B cell (primary cell): ENCODE data around the gene TCP11L2. TPM values are rescaled to one million over a fixed set of nuclear protein-coding genes. Genes with fewer than 3 reads are reported as not detected.
A peak's percentile ranks its signal among the peaks of the same experiment; 100 is the strongest.

Experiments
- ATAC-seq: fragments of 200-7000 bp; cut with Tn5 transposase; one replicate; pipeline ENCODE4 v1.10.0; 2021; ENCODE audit warnings: low read depth, mild to moderate bottlenecking, moderate number of reproducible peaks, moderate library complexity
- CTCF ChIA-PET: fragments of 350-600 bp; sonication (Branson Sonifier 250); formaldehyde crosslinking; loops from one replicate; lab custom pipeline; 2021; ENCODE audit warnings: antibody characterized with exemption, inconsistent platforms; lab: Charles Lee
- POLR2A ChIA-PET: fragments of 350-600 bp; sonication (Branson Sonifier 250); formaldehyde crosslinking; loops from one replicate; lab custom pipeline; 2021; ENCODE audit warnings: antibody characterized with exemption; lab: Charles Lee
- DNase-seq: peaks from one replicate; pipeline ENCODE4 v3.0.0; 2013
- H2AFZ ChIP-seq: 2 replicates; pipeline ENCODE4 v1.6.1; 2012; ENCODE audit warnings: mild to moderate bottlenecking, low read depth, low read length; ENCODE audit not compliant: insufficient read depth, poor library complexity, severe bottlenecking
- H3K27ac ChIP-seq, 2 donors: 1 replicate in 1 of 2; 2 replicates in 1 of 2; pipeline ENCODE4 v1.5.1; 2012 to 2013; ENCODE audit warnings: low read length in 2 of 2, mild to moderate bottlenecking in 2 of 2, moderate library complexity in 1 of 2
- H3K27me3 ChIP-seq, 4 experiments: fragments of 200-600 bp in 1 of 4; sonication (generic) in 1 of 4; replicated peaks in 1 of 4; 1 replicate in 2 of 4; 2 replicates in 2 of 4; pipeline versions ENCODE4 v1.6.1 to v1.7.0; 2013 to 2016; ENCODE audit warnings: low read length in 3 of 4, mild to moderate bottlenecking in 2 of 4, mixed read lengths in 1 of 4, moderate library complexity in 1 of 4; ENCODE audit not compliant: insufficient read depth in 4 of 4, control insufficient read depth in 3 of 4; ENCODE audit errors: control extremely low read depth in 1 of 4
- H3K36me3 ChIP-seq, 2 experiments: replicated peaks in 1 of 2; 1 replicate in 1 of 2; 2 replicates in 1 of 2; pipeline versions ENCODE4 v1.6.1 to v1.7.1; 2013; ENCODE audit warnings: low read length in 1 of 2; ENCODE audit not compliant: insufficient read depth in 2 of 2, control insufficient read depth in 1 of 2; ENCODE audit errors: control extremely low read depth in 1 of 2, extremely low read depth in 1 of 2
- H3K4me1 ChIP-seq, 2 donors: fragments of 200-600 bp in 1 of 2; sonication (generic) in 1 of 2; 1 replicate in 1 of 2; 2 replicates in 1 of 2; pipeline versions ENCODE4 v1.5.1 to v1.6.1; 2013 to 2017; ENCODE audit warnings: low read length in 2 of 2; ENCODE audit not compliant: control insufficient read depth in 2 of 2, insufficient read depth in 2 of 2
- H3K4me2 ChIP-seq: replicated peaks from 2 replicates; pipeline ENCODE3; 2012; ENCODE audit warnings: mild to moderate bottlenecking, low read depth, low read length; ENCODE audit not compliant: poor library complexity, severe bottlenecking
- H3K4me3 ChIP-seq, 5 experiments: fragments of 200-600 bp in 1 of 5; sonication (generic) in 1 of 5; 1 replicate in 3 of 5; 2 replicates in 2 of 5; pipeline versions ENCODE4 v1.5.1 to v1.7.0; 2011 to 2016; ENCODE audit warnings: low read length in 4 of 5, mild to moderate bottlenecking in 4 of 5, low read depth in 2 of 5, control low read depth in 1 of 5, moderate library complexity in 1 of 5; ENCODE audit not compliant: insufficient read depth in 1 of 5; ENCODE audit errors: control extremely low read depth in 1 of 5, extremely low read depth in 1 of 5
- H3K79me2 ChIP-seq: fragments of 200-600 bp; sonication (generic); one replicate; pipeline ENCODE4 v1.6.0; 2016; ENCODE audit warnings: low read length; ENCODE audit not compliant: control insufficient read depth, insufficient read depth
- H3K9ac ChIP-seq: fragments of 200-600 bp; sonication (generic); 2 replicates; pipeline ENCODE4 v1.6.1; 2017; ENCODE audit warnings: mild to moderate bottlenecking, low read length, moderate library complexity
- H3K9me3 ChIP-seq, 3 donors: one replicate each; pipeline versions ENCODE4 v1.6.1 to v1.7.1; 2013; ENCODE audit warnings: low read length in 2 of 3; ENCODE audit not compliant: control insufficient read depth in 2 of 3, insufficient read depth in 1 of 3; ENCODE audit errors: control extremely low read depth in 1 of 3
- H4K20me1 ChIP-seq: 2 replicates; pipeline ENCODE4 v1.6.0; 2012; ENCODE audit warnings: mild to moderate bottlenecking, low read length; ENCODE audit not compliant: insufficient read depth, control insufficient read depth, poor library complexity, severe bottlenecking
- H3K27ac Mint-ChIP-seq: one replicate; pipeline ENCODE4 v1.8.0; 2021; ENCODE audit warnings: mixed read lengths
- H3K27me3 Mint-ChIP-seq: one replicate; pipeline ENCODE4 v1.8.0; 2021; ENCODE audit warnings: mixed read lengths
- H3K4me1 Mint-ChIP-seq: one replicate; pipeline ENCODE4 v1.8.0; 2021; ENCODE audit warnings: mixed read lengths
- H3K4me3 Mint-ChIP-seq: one replicate; pipeline ENCODE4 v1.8.0; 2021; ENCODE audit warnings: mixed read lengths
- H3K9me3 Mint-ChIP-seq: one replicate; pipeline ENCODE4 v1.8.0; 2022; ENCODE audit warnings: mixed read lengths; ENCODE audit not compliant: insufficient read depth
- EZH2 ChIP-seq: IDR thresholded peaks from 2 replicates; pipeline ENCODE4 v1.6.1; 2012; ENCODE audit warnings: borderline replicate concordance, low read depth, mild to moderate bottlenecking, moderate library complexity, low read length; ENCODE audit not compliant: insufficient read depth, poor library complexity, severe bottlenecking
- WGBS: methylation state at CpG from one replicate; pipeline ENCODE4 v1.1.5; 2013; ENCODE audit warnings: missing lambda C conversion rate; ENCODE audit not compliant: insufficient coverage; 5-methylcytosine and 5-hydroxymethylcytosine counted together
- intact Hi-C: fragments of 100-400 bp; cut with micrococcal nuclease; formaldehyde crosslinking; loops from one replicate; pipeline ENCODE4 v1.10.0; 2022
- polyA plus RNA-seq: library from polyadenylated mRNA; depleted of rRNA; stranded (reverse); fragments of >200 nt; gene quantifications from 2 replicates; pipeline ENCODE4 v1.2.3, GENCODE V29; 2012
- total RNA-seq, 2 donors: library from RNA; stranded (reverse); fragments of 120-200 nt in 1 of 2; gene quantifications; 1 replicate in 1 of 2; 2 replicates in 1 of 2; pipeline versions ENCODE4 v1.2.3 to v1.2.4, GENCODE V29; 2013 to 2022
- TF ChIP-seq, protein P1 (sequence below): fragments of 200-600 bp; IDR thresholded peaks from one replicate; pipeline ENCODE4 v1.8.0; 2022; ENCODE audit warnings: antibody characterized with exemption, mild to moderate bottlenecking

Gene TCP11L2
- total and polyA plus RNA-seq, 2 donors (not counting 1 experiment from before 2014, with no cell fraction given): 30.4 to 306 TPM

DNA sequence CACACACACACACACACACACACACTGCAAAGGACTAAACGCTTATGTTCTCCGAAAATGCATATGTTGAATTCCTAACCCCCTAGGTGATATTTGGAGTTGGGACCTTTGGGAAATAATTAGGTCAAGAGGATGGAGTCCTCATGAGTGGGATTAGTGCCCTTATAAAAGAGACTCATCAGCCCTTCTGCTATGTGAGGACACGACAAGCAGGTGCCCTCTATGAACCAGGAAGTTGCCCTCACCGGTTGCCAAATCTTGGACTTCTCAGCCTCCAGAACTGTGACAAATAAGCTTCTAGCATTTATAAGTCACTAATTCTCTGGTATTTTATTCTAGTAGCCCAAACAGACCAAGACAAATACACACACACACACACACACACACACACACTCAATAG lies 20.7 kb upstream of the TCP11L2 start:
- no peak overlapping the region for H3K4me3 Mint-ChIP-seq
- H3K4me1 Mint-ChIP-seq: peaks cover 40% of the 10 kb centered on the region
- H3K9me3 ChIP-seq: peaks cover 2 to 15% (median 14%) of the 10 kb centered on the region in 3 donors
- ATAC-seq (no peak), DNase-seq (no peak)
- no peak overlapping the region for H3K4me3 ChIP-seq
- TF ChIP-seq EZH2: no peak
- TF ChIP-seq, protein P1, sequence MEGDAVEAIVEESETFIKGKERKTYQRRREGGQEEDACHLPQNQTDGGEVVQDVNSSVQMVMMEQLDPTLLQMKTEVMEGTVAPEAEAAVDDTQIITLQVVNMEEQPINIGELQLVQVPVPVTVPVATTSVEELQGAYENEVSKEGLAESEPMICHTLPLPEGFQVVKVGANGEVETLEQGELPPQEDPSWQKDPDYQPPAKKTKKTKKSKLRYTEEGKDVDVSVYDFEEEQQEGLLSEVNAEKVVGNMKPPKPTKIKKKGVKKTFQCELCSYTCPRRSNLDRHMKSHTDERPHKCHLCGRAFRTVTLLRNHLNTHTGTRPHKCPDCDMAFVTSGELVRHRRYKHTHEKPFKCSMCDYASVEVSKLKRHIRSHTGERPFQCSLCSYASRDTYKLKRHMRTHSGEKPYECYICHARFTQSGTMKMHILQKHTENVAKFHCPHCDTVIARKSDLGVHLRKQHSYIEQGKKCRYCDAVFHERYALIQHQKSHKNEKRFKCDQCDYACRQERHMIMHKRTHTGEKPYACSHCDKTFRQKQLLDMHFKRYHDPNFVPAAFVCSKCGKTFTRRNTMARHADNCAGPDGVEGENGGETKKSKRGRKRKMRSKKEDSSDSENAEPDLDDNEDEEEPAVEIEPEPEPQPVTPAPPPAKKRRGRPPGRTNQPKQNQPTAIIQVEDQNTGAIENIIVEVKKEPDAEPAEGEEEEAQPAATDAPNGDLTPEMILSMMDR: no peak
- H3K4me2 ChIP-seq: no peak overlapping the region
- peaks cover 0 to 11% (median 0%) of the 10 kb centered on the region in 4 experiments for H3K27me3 ChIP-seq
- no peaks in the 10 kb centered on the region for H4K20me1 ChIP-seq
- CTCF ChIA-PET: interaction anchor here (0.5 to 16.6 kb wide), 15 partner anchors 9 to 146 kb away, joined by 3 to 393 read pairs (median 5); partner anchors contain the start of gene TCP11L2
- no peak overlapping the region for H3K9ac ChIP-seq
- 90% methylated on average over 2 of the region's 4 CpGs for WGBS
- peaks cover 3% of the 10 kb centered on the region for H3K9me3 Mint-ChIP-seq
- intact Hi-C loops: loop anchor here (1.0 kb wide), 3 partner anchors 19 to 55 kb away; no protein-coding TSS in a partner anchor
- H3K27ac ChIP-seq: no peak overlapping the region
- no peak overlapping the region for H2AFZ ChIP-seq
- H3K79me2 ChIP-seq: no peaks in the 10 kb centered on the region
- H3K4me1 ChIP-seq: peaks cover 7 to 8% of the 10 kb centered on the region in 2 donors
- H3K36me3 ChIP-seq: no peaks in the 10 kb centered on the region
- H3K27me3 Mint-ChIP-seq: peaks cover 17% of the 10 kb centered on the region
- no peak overlapping the region for H3K27ac Mint-ChIP-seq
- POLR2A ChIA-PET: interaction anchor here (0.7 to 1.5 kb wide), 4 partner anchors 20 to 55 kb away, joined by 5 to 17 read pairs (median 6); no protein-coding TSS in a partner anchor

DNA sequence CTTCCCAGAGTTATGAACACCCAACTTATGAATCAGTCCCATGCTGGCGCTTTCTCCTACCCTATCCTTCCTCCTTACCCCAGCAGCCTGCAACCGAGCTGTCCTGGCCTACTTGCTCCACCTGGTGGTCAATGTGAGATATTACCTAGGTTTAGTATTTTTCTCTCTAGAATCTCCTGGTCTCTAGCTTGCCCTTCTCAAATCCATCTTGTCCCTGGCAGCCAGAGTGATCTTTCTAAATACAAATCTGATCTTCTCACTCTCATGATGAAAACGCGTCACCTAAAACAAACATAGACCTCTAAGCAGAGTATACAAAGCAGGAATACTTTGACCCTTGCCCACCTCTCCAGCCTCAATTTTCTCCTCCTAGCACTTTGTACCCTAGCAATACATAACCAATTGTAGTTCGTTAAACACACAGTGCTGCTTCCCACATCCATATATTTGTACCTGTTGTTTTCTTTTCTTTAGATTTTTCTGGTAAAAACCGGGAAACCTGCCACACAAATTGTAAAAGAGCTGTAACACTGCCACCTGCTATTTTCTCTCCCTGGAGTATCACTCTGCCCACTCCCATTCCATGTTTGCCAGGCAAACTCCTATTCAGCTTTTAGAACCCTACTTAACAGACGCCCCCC lies 20.0 kb upstream of the TCP11L2 start:
- H3K36me3 ChIP-seq: no peaks in the 10 kb centered on the region
- H3K27me3 ChIP-seq: peaks cover 0 to 11% (median 0%) of the 10 kb centered on the region in 4 experiments
- Mint-ChIP-seq H3K27me3 (peaks cover 20% of the 10 kb centered on the region), H3K9me3 (peaks cover 3% of the 10 kb centered on the region), H3K4me1 (peaks cover 37% of the 10 kb centered on the region), H3K4me3 (no peak overlapping the region), H3K27ac (peak overlapping the region; percentile 2)
- H3K9ac ChIP-seq: no peak overlapping the region
- H2AFZ ChIP-seq: no peak overlapping the region
- CTCF ChIA-PET: interaction anchor here (0.7 to 16.6 kb wide), 23 partner anchors 8 to 146 kb away, joined by 3 to 393 read pairs (median 5); partner anchors contain the start of genes CKAP4, POLR3B and TCP11L2
- H3K4me3 ChIP-seq: no peak overlapping the region
- peaks cover 2 to 15% (median 14%) of the 10 kb centered on the region in 3 donors for H3K9me3 ChIP-seq
- H3K27ac ChIP-seq: no peak overlapping the region
- POLR2A ChIA-PET: interaction anchor here (0.9 to 1.5 kb wide), 4 partner anchors 19 to 56 kb away, joined by 4 to 17 read pairs (median 6); no protein-coding TSS in a partner anchor
- peaks cover 7 to 8% of the 10 kb centered on the region in 2 donors for H3K4me1 ChIP-seq
- 68% methylated on average over 4 of the region's 7 CpGs for WGBS
- no peak for TF ChIP-seq EZH2
- TF ChIP-seq, protein P1: peak; percentile 88
- no peaks in the 10 kb centered on the region for H3K79me2 ChIP-seq
- DNase-seq (peak; percentile 75), ATAC-seq (peak; percentile 82)
- no peak overlapping the region for H3K4me2 ChIP-seq
- intact Hi-C loops: loop anchor here (1.0 kb wide), 3 partner anchors 19 to 55 kb away; no protein-coding TSS in a partner anchor
- H4K20me1 ChIP-seq: no peaks in the 10 kb centered on the region
